DMS 273 (cell line): ENCODE data around the gene CSNK2A1.
"Not testable (repeated sequence)": the region's sequence is repeated elsewhere in the genome, so short reads cannot be mapped to it uniquely, and the experiment has no call there.

ENCODE experiments used
- DNase-seq: peaks from one replicate; lab custom pipeline; 2025; ENCODE audit not compliant: unreplicated experiment; lab: John Stamatoyannopoulos, UW

CSNK2A1 gene

DNA sequence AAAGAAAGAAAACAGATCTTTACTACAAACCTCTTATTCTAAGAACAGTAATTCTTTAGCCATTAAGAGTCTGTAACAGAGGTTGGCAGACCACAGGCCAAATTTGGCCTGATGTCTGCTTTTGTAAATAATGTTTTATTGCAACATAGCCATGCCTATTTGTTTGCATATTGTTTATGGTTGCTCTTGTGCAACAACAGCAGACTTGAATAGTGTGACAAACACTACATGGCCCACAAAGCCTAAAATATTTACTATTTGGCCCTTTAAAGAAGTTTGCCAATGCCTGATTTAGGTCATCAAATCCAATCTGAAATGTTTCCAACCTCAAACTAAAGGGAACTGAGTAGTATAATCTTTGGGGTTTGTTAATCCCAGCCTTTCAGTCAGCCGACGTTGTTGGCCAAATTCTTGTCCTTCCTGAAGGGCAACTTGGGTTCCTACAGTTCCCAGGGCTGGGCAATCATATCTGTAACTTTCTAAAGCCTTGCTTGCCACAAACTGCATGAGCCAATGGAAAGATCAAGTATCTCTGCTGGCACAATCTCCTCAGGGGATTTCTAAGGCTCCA lies 47.4 kb downstream of the CSNK2A1 start:
- DNase-seq, result no peak

- no peak for DNase-seq
These were observed 51.4 kb downstream of the CSNK2A1 start for GRCh38 chr20:492159-492558.

DNA sequence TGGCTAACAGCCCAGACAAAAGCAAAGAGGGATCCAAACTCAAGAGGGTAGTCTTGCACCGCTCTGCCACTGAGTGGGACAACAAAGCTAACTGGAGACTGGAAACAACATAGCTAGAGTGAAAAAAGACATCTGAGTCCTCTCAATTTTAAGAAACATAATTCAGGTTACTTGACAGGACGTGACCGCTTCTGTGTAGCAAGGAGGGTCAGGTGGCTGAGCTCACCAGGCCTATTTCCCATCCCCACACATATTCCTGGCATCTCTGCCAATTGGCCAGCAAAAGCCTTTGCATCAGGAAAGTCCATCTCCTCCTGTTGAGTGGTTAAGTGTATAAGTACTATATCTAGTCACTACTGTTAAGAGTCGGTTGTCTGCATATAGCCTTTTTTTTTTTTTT lies 55.9 kb downstream of the CSNK2A1 start:
- DNase-seq, result no peak

- DNase-seq, result peak; percentile 23
These were observed 59.6 kb downstream of the CSNK2A1 start for GRCh38 chr20:483815-484644.

DNA sequence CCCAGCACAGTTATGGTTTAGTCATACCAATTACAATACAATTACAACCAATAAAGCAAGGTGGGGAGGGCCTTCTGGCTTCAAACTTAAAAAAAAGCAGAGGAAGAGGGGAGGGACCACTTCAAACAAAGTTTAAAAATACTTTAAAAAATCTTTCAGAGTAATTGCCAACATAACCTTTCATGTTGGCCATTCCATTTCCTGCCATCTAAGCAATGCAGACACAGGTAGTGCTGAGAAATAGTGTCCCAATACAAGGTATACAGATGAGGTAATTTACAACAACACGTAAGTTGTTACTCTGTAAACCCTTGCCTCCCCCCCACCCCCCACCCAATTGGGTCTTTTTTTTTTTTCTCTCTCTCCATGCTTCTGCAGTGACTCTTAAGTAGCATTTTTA lies 62.4 kb downstream of the CSNK2A1 start:
- no peak for DNase-seq

GRCh38 chr20:480044-480443 lies 63.5 kb downstream of the CSNK2A1 start:
- DNase-seq, result no peak

DNA sequence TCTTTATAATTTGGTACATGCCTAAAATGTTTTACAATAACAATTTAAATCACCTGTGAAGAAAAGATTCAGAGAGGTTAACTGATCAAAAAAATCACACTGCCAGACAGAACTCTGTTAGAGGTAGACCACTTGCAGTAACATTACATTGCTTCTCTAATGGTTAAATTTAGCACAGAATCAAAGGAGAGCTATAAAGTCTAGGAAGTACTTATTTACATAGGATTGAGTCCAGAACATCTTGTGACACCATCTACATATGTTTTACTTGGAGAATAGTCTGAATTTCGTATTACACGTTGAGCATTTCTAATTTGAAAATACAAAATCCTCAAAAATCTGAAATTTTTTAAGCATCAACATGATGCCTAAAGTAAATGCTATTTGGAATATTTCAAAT lies 64.1 kb downstream of the CSNK2A1 start:
- no peak for DNase-seq

DNA sequence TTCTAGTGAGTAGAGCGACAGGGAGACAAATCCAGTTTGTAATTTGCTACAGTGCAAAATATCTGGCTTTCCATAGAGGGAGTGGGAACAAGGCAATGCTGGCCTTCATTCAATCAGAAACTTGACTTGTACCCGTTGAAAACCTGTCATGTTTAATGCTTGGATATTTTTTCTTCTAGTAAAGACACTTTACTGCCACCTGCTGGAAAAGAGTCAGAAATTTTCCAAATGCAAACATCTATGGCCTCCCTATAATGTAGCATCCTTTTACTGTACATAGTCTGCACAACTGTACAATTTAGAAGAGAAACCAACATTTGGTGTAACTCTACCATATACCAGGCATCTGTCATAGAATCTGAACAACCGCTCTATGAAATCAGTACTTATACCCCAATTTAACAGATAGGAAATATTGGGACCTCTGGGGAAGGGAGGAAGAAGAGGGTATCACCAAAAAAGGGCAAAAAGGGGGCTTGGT lies 64.6 kb downstream of the CSNK2A1 start:
- peak; percentile 85 for DNase-seq

GRCh38 chr20:478010-478948 lies 65.3 kb downstream of the CSNK2A1 start:
- no peak for DNase-seq

GRCh38 chr20:476561-477249 lies 66.9 kb downstream of the CSNK2A1 start:
- not testable (repeated sequence) for DNase-seq

- DNase-seq, result no peak
These were observed 67.9 kb downstream of the CSNK2A1 start for GRCh38 chr20:475463-476357.

DNA sequence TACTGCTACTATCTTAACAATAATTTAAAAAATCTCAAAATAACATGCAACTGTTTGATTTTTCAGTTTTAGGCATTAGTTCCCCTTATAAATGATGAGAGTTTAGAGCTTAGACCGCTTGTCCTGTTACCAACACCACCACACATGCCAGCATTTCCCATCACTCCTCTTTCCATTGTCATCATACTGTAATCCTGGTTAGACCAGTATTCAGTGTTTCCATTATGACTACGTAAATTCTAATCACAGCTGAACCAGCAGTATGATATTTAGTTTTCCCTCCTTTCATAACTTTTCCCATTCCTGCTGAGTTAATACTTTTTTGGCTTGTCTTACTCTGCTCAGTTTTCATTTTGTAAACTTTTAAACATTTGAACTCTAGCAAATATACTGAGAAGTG lies 69.0 kb downstream of the CSNK2A1 start:
- DNase-seq, result no peak

- DNase-seq, result no peak
These were observed 70.7 kb downstream of the CSNK2A1 start for GRCh38 chr20:472889-473292.

- no peak for DNase-seq
These were observed 71.3 kb downstream of the CSNK2A1 start for GRCh38 chr20:472137-472846.

GRCh38 chr20:469746-470490 lies 73.7 kb downstream of the CSNK2A1 start:
- DNase-seq, result no peak

- no peak for DNase-seq
These were observed 75.8 kb downstream of the CSNK2A1 start for GRCh38 chr20:467755-468154.

GRCh38 chr20:462199-462991 lies 81.2 kb downstream of the CSNK2A1 start, which contains the start of gene TBC1D20:
TBC1D20 (minus strand) TSS chr20:462533; CDS start chr20:462405, 128 bp downstream.
- DNase-seq, result peak; percentile 97
